ENCODE data around the gene MASTL. TPM values are rescaled to one million over a fixed set of nuclear protein-coding genes. Genes with fewer than 3 reads are reported as not detected.
A peak's percentile ranks its signal among the peaks of the same experiment; 100 is the strongest.

MASTL gene
- total RNA-seq (2021; ENCODE audit: unreplicated experiment) (13.8 TPM), Bru-seq, nascent RNA (percentile 80 among the genes with signal in this experiment), BruChase-seq, experiment 1, labeled RNA remaining after a 6-hour chase (percentile 75 among the genes with signal in this experiment), BruChase-seq, experiment 2, labeled RNA remaining after a 2-hour chase (percentile 77 among the genes with signal in this experiment)
- polyA plus RNA-seq (2012): 5.6 and 7.7 TPM in 2 replicates
- long read RNA-seq, transcript MASTL-202 (12 exons, 3,080 nt): minor isoform, 6 of 19 reads
- long read RNA-seq, transcript MASTL-203 (12 exons, 3,623 nt): major isoform, 9 of 19 reads
- long read RNA-seq, partial matches to known transcripts: 1 of 19 reads
- long read RNA-seq, other reads (novel, unspliced or antisense): 2 of 19 reads

GRCh38 chr10:27155066-27155754, at the start of gene MASTL:
Gene MASTL (plus strand): TSS chr10:27155352. CDS start chr10:27155427, 75 bp downstream.
- H4K20me1 ChIP-seq (ENCODE audit: insufficient read depth): peaks cover 13% of the 10 kb centered on the region; the same call in 1 of the 2 replicates
- ChIA-PET CTCF (interaction anchor here (1.0 to 1.2 kb wide), 2 partner anchors 16 to 27 kb away, joined by 3 read pairs; no protein-coding TSS in a partner anchor), RAD21 (ENCODE audit: low non-redundant PET in 1 of 2, low total read pairs in 2 of 2, uncharacterized antibody in 2 of 2, unreplicated experiment in 2 of 2) (no interaction called here), POLR2A (interaction anchor here (0.6 to 1.3 kb wide), 3 partner anchors 9 to 565 kb away, joined by 3 to 6 read pairs (median 3); no protein-coding TSS in a partner anchor)
- no peak within 1 kb of the TSS for H2AFZ ChIP-seq (ENCODE audit: low read depth, low read length, poor library complexity, severe bottlenecking)
- H3K9ac ChIP-seq (ENCODE audit: low read length): peak within 1 kb of the TSS; percentile 85
- ATAC-seq (peak; percentile 82), DNase-seq (ENCODE audit: low read depth, low spot score) (peak; percentile 78)
- H3K4me2 ChIP-seq (ENCODE audit: low read length): peak within 1 kb of the TSS; percentile 98
- H3K79me2 ChIP-seq (ENCODE audit: insufficient read depth, low read length): peaks cover 85% of the 10 kb centered on the region
- H3K27ac ChIP-seq (ENCODE audit: low read depth, low read length): peak within 1 kb of the TSS; percentile 94
- no peaks in the 10 kb centered on the region for H3K27me3 ChIP-seq (ENCODE audit: insufficient read depth, low read length)
- peaks cover 12 to 21% of the 10 kb centered on the region in 2 experiments for H3K36me3 ChIP-seq (ENCODE audit: control insufficient read depth in 1 of 2, insufficient read depth in 2 of 2, low read length in 2 of 2)
- H3K4me3 ChIP-seq (replicated peaks in 1 of 2; ENCODE audit: low read depth in 1 of 2, low read length in 2 of 2): peak within 1 kb of the TSS; percentile 95 to 100
- intact Hi-C loops (cut with micrococcal nuclease): loop anchor here (2.0 kb wide), 1 partner anchor 86 kb away; the partner anchor contains the start of gene ACBD5
- H3K4me1 ChIP-seq (ENCODE audit: control insufficient read depth in 1 of 2, insufficient read depth in 2 of 2, low read length in 2 of 2): peaks cover 10 to 21% of the 10 kb centered on the region in 2 experiments; a peak in 3 of 4 replicates
- H3K9me2 ChIP-seq (ENCODE audit: insufficient read depth): no peaks in the 10 kb centered on the region
- H3K9me3 ChIP-seq (ENCODE audit: control insufficient read depth in 1 of 2, insufficient read depth in 1 of 2, low read depth in 1 of 2, low read length in 2 of 2): no peaks in the 10 kb centered on the region
- TSS peak; percentile 60 for BruUV-seq (replicated peaks)
- TF ChIP-seq SIN3A (IDR thresholded peaks at IDR 0.05; ENCODE audit: low read depth) (no peak; the same call in 1 of the 2 replicates), TCF7L2 (IDR thresholded peaks at IDR 0.05; ENCODE audit: borderline replicate concordance, extremely low read depth, insufficient read depth, insufficient read length) (peak; percentile 70), ZBTB33 (IDR thresholded peaks at IDR 0.05; ENCODE audit: extremely low read depth, insufficient replicate concordance, low read length) (peak; percentile 31), CTCF (IDR thresholded peaks at IDR 0.05 in 2 of 3, conservative IDR thresholded peaks at IDR 0.05 in 1 of 3; ENCODE audit: borderline replicate concordance in 1 of 3, insufficient read depth in 1 of 3, low read depth in 2 of 3, low read length in 2 of 3) (no peak), CBX3 (IDR thresholded peaks at IDR 0.05; ENCODE audit: low read depth) (no peak), CEBPB (IDR thresholded peaks at IDR 0.05; ENCODE audit: low read depth) (no peak), POLR2AphosphoS5 (IDR thresholded peaks at IDR 0.05; ENCODE audit: low read depth, low read length) (peak; percentile 74), EGR1 (IDR thresholded peaks at IDR 0.05; ENCODE audit: low read depth) (peak; percentile 96), EZH2 (IDR thresholded peaks at IDR 0.05) (no peak), ZFX (IDR thresholded peaks at IDR 0.05) (peak; percentile 37; the same call in 1 of the 2 replicates), JUND (IDR thresholded peaks at IDR 0.05) (peak; percentile 20), SRF (IDR thresholded peaks at IDR 0.05; ENCODE audit: low read depth) (no peak), YY1 (IDR thresholded peaks at IDR 0.05; ENCODE audit: extremely low read depth, insufficient replicate concordance, low read depth, low read length) (no peak), ATF3 (IDR thresholded peaks at IDR 0.05) (no peak), SP1 (IDR thresholded peaks at IDR 0.05; ENCODE audit: low read depth) (peak; percentile 83), EZH2phosphoT487 (IDR thresholded peaks at IDR 0.05; ENCODE audit: borderline replicate concordance) (no peak), RAD21 (IDR thresholded peaks at IDR 0.05; ENCODE audit: low read depth) (no peak)

All from HCT116 (cell line).